ENCODE results near the gene STRN4.

The STRN4 gene

DNA sequence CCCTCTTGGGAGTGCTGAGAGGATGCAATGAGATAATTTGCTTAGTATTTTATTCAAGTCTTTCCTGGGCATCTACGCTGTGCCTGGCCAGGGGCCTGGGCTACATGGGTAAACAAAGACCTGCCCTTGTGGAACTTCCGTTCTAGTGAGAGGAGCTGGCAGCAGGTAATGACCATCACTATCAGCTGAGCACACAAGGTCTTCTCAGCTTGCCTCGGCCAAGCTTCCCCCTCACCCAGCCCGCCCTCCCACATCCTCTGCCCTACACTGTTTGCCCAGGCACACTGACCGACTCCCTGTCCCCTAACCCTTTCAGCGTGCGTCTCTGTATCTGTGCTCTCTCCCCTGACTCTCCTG is 9.0 kb downstream of the STRN4 start:
- Histone ChIP-seq H3K9me3 (ENCODE audit: insufficient read depth, low read depth, low read length) (no peaks in the 10 kb centered on the region), H3K4me1 (ENCODE audit: insufficient read depth, low read length) (0 out of 2 replicates have a peak, but pooled peaks cover 3% of the 10 kb centered on the region), H3K36me3 (ENCODE audit: insufficient read depth, low read length) (peaks cover 75% of the 10 kb centered on the region), H3K27ac (ENCODE audit: low read depth, low read length) (no peak overlapping the region), H3K4me3 (ENCODE audit: low read length) (no peak overlapping the region), H3K9ac (ENCODE audit: low read depth, low read length) (no peak overlapping the region), H3K27me3 (ENCODE audit: insufficient read depth, low read length) (no peaks in the 10 kb centered on the region)
- 90% methylated on average over 7 of the region's 7 CpGs for WGBS

DNA sequence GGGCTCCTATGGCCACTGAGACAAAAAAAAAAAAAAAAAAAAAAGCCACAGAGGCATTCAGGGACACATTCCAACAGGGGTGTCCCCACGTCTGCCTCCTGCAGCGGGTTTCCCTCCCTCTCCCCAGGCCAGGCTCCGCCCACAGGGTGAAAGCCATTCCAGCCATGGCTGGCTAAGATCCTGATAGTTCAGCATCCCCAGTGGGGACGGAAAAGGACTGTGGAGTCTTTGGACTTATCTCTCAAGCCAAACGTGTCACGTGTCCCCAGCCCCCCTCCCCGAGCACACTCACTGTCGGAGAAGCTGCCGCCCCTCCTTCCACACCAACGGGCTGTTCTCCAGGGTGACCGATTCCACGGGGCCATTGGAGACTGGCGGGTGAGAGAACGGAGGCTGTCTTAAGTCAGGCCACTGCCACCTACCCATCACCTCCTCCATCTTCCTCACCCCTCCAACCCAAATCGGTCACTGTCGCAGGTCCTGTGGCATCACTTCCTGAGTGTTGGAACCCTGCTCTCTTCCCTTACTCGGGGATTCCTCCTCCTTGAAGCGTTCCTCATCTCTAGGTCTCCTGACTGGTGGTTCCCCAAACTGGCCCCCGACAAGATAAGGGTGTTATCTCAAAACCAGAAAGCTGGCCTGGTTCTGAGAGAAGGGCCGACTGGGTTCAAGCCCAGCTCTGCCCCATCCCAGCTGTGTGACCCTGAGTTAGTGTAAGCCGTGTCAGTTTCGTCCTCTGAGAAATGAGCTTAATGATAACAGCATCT is 9.5 kb downstream of the STRN4 start:
- Histone ChIP-seq H3K9me3 (ENCODE audit: insufficient read depth, low read depth, low read length) (no peaks in the 10 kb centered on the region), H3K36me3 (ENCODE audit: insufficient read depth, low read length) (peaks cover 80% of the 10 kb centered on the region), H3K9ac (ENCODE audit: low read depth, low read length) (no peak overlapping the region), H3K4me3 (ENCODE audit: low read length) (no peak overlapping the region), H3K4me1 (ENCODE audit: insufficient read depth, low read length) (no peaks in the 10 kb centered on the region), H3K27ac (ENCODE audit: low read depth, low read length) (no peak overlapping the region), H3K27me3 (ENCODE audit: insufficient read depth, low read length) (no peaks in the 10 kb centered on the region)
- 90% methylated on average over 22 of the region's 22 CpGs for WGBS

DNA sequence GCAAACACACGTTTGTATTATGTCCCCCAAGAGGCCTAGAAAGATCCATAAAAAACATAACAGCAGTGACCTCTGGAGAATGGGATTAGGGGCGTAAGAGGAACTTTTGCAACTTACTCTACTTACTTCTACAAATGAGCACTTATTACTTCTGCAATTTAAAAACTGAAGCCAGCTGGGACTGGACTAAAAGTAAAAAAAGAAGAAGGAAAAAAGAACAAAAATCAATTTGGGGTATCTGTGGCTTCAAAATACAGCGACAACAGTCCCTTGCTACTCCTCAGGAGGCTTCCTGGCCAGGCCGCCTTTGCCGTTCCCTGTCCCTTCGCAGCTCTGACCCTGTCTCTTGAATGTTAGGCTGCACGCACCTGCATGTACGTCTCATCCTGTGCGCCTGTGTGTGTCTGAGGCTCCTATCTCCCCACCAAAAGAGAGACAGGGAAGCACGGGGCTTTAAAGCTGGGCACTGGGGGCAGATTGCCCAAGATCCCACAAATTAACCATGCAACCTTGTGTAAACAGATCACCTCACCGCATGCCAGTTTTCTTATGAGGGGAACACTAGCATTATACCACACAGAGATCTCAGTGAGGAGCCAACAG is 12.5 kb downstream of the STRN4 start:
- WGBS: 94% methylated on average over 11 of the region's 11 CpGs
- no peak overlapping the region for H3K9ac ChIP-seq (ENCODE audit: low read depth, low read length)
- H3K36me3 ChIP-seq (ENCODE audit: insufficient read depth, low read length): peaks cover 90% of the 10 kb centered on the region
- H3K27me3 ChIP-seq (ENCODE audit: insufficient read depth, low read length): no peaks in the 10 kb centered on the region
- no peak overlapping the region for H3K4me3 ChIP-seq (ENCODE audit: low read length)
- no peaks in the 10 kb centered on the region for H3K9me3 ChIP-seq (ENCODE audit: insufficient read depth, low read depth, low read length)
- H3K4me1 ChIP-seq (ENCODE audit: insufficient read depth, low read length): no peaks in the 10 kb centered on the region
- H3K27ac ChIP-seq (ENCODE audit: low read depth, low read length): no peak overlapping the region

DNA sequence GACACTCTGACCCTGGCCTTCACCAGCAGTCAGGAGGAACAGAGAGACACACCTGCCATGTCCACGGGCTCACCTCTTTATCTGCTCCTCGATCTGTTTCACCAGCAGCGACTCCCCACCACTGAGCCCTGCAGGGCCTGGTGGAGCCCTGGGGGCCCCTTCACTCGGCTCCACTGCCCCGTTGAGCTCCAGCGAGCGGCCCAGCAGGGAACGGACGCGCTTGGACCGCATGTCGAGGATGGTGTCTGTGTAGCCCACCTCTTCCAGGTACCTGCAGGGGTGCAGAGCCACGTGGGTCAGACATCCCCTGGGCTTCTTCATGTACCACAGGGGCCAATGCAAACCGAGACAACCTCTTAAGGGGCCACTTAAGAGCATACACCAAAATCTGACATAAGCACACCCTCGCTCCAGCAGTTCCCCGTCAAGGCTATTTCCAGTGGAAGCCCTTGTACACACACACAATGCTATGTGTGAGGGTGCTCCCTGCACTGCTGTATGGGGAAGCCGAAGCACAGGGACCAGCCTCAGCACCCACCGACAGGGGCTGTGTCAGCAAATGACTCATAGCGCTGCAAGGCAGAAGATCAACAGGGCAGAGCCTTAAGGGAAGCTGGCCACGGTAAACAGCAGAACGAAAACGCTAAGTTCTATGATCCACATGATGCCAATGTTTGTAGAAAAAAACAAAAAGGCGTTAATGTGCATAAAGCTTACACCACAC is 13.1 kb downstream of the STRN4 start:
- WGBS: 95% methylated on average over 23 of the region's 23 CpGs
- no peak overlapping the region for H3K27ac ChIP-seq (ENCODE audit: low read depth, low read length)
- no peak overlapping the region for H3K4me3 ChIP-seq (ENCODE audit: low read length)
- H3K4me1 ChIP-seq (ENCODE audit: insufficient read depth, low read length): no peaks in the 10 kb centered on the region
- no peaks in the 10 kb centered on the region for H3K27me3 ChIP-seq (ENCODE audit: insufficient read depth, low read length)
- peaks cover 89% of the 10 kb centered on the region for H3K36me3 ChIP-seq (ENCODE audit: insufficient read depth, low read length)
- no peak overlapping the region for H3K9ac ChIP-seq (ENCODE audit: low read depth, low read length)
- no peaks in the 10 kb centered on the region for H3K9me3 ChIP-seq (ENCODE audit: insufficient read depth, low read depth, low read length)

DNA sequence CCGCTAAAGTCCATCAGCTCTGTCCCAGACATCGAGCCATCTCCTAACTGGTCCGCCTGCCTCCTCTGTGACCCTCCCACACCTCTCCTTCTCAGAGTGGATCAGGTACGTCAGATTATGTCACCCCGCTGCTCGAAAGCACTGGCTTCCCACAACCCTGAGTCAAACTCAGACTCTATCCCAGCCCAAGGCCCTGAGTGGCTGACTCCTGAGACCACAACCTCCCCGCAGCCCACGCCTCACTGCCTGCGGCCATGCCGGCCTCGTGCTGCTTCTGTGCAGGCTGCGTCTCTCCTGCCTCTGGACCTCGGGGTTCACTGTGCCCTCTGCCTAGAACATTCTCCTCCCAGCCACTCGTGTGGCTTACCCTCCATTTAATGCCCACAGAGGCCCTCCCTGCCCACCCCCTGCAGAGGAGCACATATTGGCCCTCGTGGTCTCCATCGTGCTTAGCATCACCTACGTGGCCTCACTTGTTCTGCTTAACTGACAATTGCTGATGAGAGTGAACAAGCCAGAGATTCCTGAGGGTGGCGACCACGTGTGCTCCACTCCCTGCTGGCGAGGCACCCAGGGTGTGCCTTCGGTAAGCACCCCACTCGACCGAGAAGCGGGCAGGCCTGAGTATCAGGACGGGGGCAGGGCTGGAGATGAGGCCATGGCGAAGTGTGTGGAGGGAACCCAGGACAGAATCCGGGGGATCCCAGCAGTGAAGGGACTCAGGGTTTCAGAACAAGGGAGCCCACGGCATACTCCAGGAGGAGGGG is 13.9 kb downstream of the STRN4 start:
- H3K9me3 ChIP-seq (ENCODE audit: insufficient read depth, low read depth, low read length): no peaks in the 10 kb centered on the region
- H3K9ac ChIP-seq (ENCODE audit: low read depth, low read length): no peak overlapping the region
- H3K4me1 ChIP-seq (ENCODE audit: insufficient read depth, low read length): no peaks in the 10 kb centered on the region
- peaks cover 89% of the 10 kb centered on the region for H3K36me3 ChIP-seq (ENCODE audit: insufficient read depth, low read length)
- H3K4me3 ChIP-seq (ENCODE audit: low read length): no peak overlapping the region
- WGBS: 92% methylated on average over 28 of the region's 28 CpGs
- no peak overlapping the region for H3K27ac ChIP-seq (ENCODE audit: low read depth, low read length)
- H3K27me3 ChIP-seq (ENCODE audit: insufficient read depth, low read length): no peaks in the 10 kb centered on the region

DNA sequence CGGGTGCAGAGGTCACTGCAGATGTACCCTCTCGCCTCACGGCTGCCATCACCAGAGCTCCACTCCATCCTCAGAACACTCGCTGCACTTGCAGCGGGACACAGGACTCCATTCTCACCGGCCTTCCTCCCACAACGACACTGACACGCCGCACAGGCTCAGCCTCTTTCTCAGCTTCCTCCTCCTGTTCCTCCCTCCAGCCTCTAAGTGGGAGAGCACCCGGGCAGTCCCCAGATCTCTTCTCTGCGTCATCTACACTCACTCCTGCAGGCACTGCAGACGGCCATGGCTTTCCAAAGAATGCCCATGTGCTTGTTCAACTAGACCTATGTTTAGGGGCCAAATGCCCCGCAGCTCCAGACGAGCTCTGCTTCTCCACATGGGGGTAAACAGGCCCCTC is 14.7 kb downstream of the STRN4 start:
- no peaks in the 10 kb centered on the region for H3K9me3 ChIP-seq (ENCODE audit: insufficient read depth, low read depth, low read length)
- H3K9ac ChIP-seq (ENCODE audit: low read depth, low read length): no peak overlapping the region
- no peaks in the 10 kb centered on the region for H3K4me1 ChIP-seq (ENCODE audit: insufficient read depth, low read length)
- WGBS: 91% methylated on average over 14 of the region's 14 CpGs
- H3K27me3 ChIP-seq (ENCODE audit: insufficient read depth, low read length): no peaks in the 10 kb centered on the region
- H3K36me3 ChIP-seq (ENCODE audit: insufficient read depth, low read length): peaks cover 89% of the 10 kb centered on the region
- H3K27ac ChIP-seq (ENCODE audit: low read depth, low read length): no peak overlapping the region
- H3K4me3 ChIP-seq (ENCODE audit: low read length): no peak overlapping the region

DNA sequence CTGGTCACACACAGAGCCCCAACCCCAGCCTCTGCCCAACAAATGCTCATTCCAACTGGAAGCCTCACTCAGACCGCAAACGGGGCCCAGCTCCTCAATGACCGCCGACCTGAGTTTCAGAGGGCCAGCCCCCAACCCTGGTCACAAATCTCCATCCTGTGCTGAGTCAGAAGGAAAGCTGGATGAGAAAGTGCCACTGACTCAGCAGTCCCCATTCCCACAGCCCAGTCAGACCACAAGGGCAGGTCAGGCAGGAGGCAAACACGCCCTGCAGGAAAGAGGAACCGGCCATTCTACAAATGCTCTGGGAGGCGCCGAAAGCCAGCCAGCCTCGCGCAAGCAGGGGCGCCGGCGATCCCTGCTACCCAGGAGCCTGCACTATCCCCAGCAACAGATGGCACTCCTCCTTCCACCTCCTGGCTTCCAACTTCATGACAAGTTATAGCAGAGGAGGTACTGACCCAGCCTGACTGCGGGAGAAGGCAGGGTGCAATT is 15.2 kb downstream of the STRN4 start:
- Histone ChIP-seq H3K27ac (ENCODE audit: low read depth, low read length) (no peak overlapping the region), H3K9me3 (ENCODE audit: insufficient read depth, low read depth, low read length) (no peaks in the 10 kb centered on the region), H3K4me1 (ENCODE audit: insufficient read depth, low read length) (no peaks in the 10 kb centered on the region), H3K4me3 (ENCODE audit: low read length) (no peak overlapping the region), H3K36me3 (ENCODE audit: insufficient read depth, low read length) (peaks cover 89% of the 10 kb centered on the region), H3K27me3 (ENCODE audit: insufficient read depth, low read length) (no peaks in the 10 kb centered on the region), H3K9ac (ENCODE audit: low read depth, low read length) (no peak overlapping the region; the same call in 1 of the 2 replicates)
- 86% methylated on average over 14 of the region's 14 CpGs for whole genome bisulfite sequencing

DNA sequence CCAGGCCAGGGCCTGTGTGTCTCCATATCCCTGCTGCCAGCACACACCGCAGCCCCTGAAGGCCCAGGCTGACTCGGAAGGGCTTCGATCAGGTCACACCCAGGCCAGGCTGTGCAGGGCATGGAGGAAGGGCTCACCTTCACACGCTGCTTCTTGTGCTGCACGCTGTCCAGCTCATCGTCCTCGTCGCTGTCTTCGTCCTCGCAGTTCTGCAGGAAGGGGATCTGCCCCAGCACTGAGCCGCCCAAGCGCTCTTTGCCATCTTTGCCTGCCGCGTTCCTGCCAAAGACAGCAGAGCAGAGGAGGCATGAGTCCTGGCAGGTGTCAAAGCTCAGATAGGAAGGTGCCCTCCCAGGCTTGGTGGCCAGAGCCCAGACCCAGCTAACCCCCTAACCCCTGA is 15.7 kb downstream of the STRN4 start:
- Histone ChIP-seq H3K36me3 (ENCODE audit: insufficient read depth, low read length) (peaks cover 92% of the 10 kb centered on the region), H3K9me3 (ENCODE audit: insufficient read depth, low read depth, low read length) (no peaks in the 10 kb centered on the region), H3K9ac (ENCODE audit: low read depth, low read length) (no peak overlapping the region), H3K4me3 (ENCODE audit: low read length) (no peak overlapping the region), H3K27ac (ENCODE audit: low read depth, low read length) (no peak overlapping the region), H3K4me1 (ENCODE audit: insufficient read depth, low read length) (no peaks in the 10 kb centered on the region), H3K27me3 (ENCODE audit: insufficient read depth, low read length) (no peaks in the 10 kb centered on the region)
- 95% methylated on average over 14 of the region's 14 CpGs for WGBS

DNA sequence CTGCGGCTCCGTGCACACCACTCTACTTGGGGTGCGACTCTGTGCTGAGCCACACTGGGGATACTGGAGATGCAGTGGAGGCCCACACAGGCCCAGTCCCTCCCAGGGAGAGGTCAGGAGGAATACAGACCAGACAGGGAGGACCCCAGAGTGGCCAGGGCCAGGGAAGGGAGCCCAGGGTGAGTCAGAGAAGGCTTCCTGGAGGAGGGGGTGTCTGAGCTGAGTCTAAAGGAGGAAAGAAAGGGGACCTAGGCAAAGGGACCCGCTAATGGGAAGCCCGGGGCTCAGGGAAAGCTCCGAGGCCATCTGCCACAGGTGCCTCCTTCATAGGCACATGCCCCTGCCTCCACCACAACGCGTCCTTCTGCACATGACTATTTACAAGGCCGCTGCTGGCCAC is 16.1 kb downstream of the STRN4 start:
- Histone ChIP-seq H3K4me1 (ENCODE audit: insufficient read depth, low read length) (no peaks in the 10 kb centered on the region), H3K36me3 (ENCODE audit: insufficient read depth, low read length) (peaks cover 93% of the 10 kb centered on the region), H3K9ac (ENCODE audit: low read depth, low read length) (no peak overlapping the region), H3K9me3 (ENCODE audit: insufficient read depth, low read depth, low read length) (no peaks in the 10 kb centered on the region), H3K27ac (ENCODE audit: low read depth, low read length) (no peak overlapping the region), H3K4me3 (ENCODE audit: low read length) (no peak overlapping the region), H3K27me3 (ENCODE audit: insufficient read depth, low read length) (no peaks in the 10 kb centered on the region)
- 95% methylated on average over 9 of the region's 9 CpGs for WGBS

DNA sequence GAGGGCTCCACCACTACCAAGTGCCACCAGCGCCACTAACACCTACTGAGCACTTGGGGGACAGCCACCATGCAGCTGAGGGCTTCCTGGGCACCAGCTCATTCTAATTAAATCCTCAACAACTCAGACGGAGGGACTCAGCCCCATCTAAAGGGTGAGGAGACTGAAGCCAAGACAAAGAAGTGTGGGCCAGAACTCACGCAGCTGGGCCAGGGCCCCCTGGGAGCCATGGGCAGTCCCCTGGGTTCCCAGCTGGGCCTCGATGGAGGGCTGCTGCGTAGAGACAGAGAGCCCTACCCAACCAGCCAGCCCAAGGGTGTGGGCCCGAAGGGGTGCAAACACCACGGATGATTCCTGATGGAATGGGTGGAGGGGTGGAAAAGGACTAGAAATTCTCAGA is 16.6 kb downstream of the STRN4 start:
- Histone ChIP-seq H3K4me1 (ENCODE audit: insufficient read depth, low read length) (no peaks in the 10 kb centered on the region), H3K9me3 (ENCODE audit: insufficient read depth, low read depth, low read length) (no peaks in the 10 kb centered on the region), H3K27me3 (ENCODE audit: insufficient read depth, low read length) (no peaks in the 10 kb centered on the region), H3K27ac (ENCODE audit: low read depth, low read length) (no peak overlapping the region), H3K9ac (ENCODE audit: low read depth, low read length) (no peak overlapping the region), H3K4me3 (ENCODE audit: low read length) (no peak overlapping the region), H3K36me3 (ENCODE audit: insufficient read depth, low read length) (peaks cover 94% of the 10 kb centered on the region)
- 93% methylated on average over 7 of the region's 7 CpGs for WGBS
